Measurements from ENCODE around the gene CXCL10. TPM values are rescaled to one million over a fixed set of nuclear protein-coding genes. Genes with fewer than 3 reads are reported as not detected.

Gene CXCL10
- total RNA-seq, 3 donors from 2014 or later = 1.4 to 2.2 (median 2.1) TPM

GRCh38 chr4:75997946-75998345, 25.4 kb downstream of the CXCL10 start:
- Histone ChIP-seq H3K4me3 (no peak overlapping the region), H3K9me3 (no peaks in the 10 kb centered on the region), H3K36me3 (ENCODE audit: low read depth) (no peaks in the 10 kb centered on the region), H3K4me1 (ENCODE audit: low read depth) (peaks cover 8% of the 10 kb centered on the region)
- intact Hi-C loops (cut with DNase I, micrococcal nuclease) = loop anchor here (5.0 kb wide), 1 partner anchor 69 kb away; no protein-coding TSS in a partner anchor
- ATAC-seq = no peak
- no peak for DNase-seq
- TF ChIP-seq CTCF (IDR thresholded peaks at IDR 0.05) = no peak

GRCh38 chr4:75997081-75997480, 26.2 kb downstream of the CXCL10 start:
- intact Hi-C loops (cut with DNase I, micrococcal nuclease) = loop anchor here (5.0 kb wide), 1 partner anchor 70 kb away; no protein-coding TSS in a partner anchor

DNA sequence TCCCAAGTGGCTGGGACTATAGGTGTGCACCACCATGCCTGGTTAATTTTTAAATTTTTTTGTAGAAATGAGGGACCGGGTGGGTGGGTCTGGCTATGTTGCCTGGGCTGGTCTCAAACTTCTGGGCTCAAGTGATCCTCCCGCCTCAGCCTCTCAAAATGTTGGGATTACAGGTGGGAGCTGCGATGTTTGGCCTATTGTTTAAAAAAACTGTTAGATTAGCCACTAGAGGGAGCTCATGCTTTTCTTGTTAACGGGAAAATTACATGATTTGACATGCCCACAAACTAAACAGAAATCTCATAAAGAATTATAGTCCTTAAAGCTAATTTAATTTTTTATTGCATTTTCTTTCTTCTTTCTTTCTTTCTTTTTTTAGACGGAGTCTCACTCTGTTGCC, 27.6 kb downstream of the CXCL10 start:
- Histone ChIP-seq H3K4me1 (ENCODE audit: low read depth) (peaks cover 8% of the 10 kb centered on the region), H3K9me3 (no peaks in the 10 kb centered on the region), H3K36me3 (ENCODE audit: low read depth) (no peaks in the 10 kb centered on the region), H3K4me3 (no peak overlapping the region)
- DNase-seq (peak in 1 of 3 donors; percentile 16), ATAC-seq (peak; percentile 60)
- intact Hi-C loops (cut with DNase I, micrococcal nuclease) = loop anchor here (5.0 kb wide), 1 partner anchor 72 kb away; no protein-coding TSS in a partner anchor
- TF ChIP-seq CTCF (IDR thresholded peaks at IDR 0.05) = no peak

More at GRCh38 chr4:75997081-75997480, 26.2 kb downstream of the CXCL10 start:
- no peak for DNase-seq
- no peak overlapping the region for H3K4me3 ChIP-seq
- no peak for ATAC-seq
- no peaks in the 10 kb centered on the region for H3K9me3 ChIP-seq
- peaks cover 8% of the 10 kb centered on the region for H3K4me1 ChIP-seq (ENCODE audit: low read depth)
- no peak for TF ChIP-seq CTCF (IDR thresholded peaks at IDR 0.05)
- no peaks in the 10 kb centered on the region for H3K36me3 ChIP-seq (ENCODE audit: low read depth)

GRCh38 chr4:75992462-75992861, 30.8 kb downstream of the CXCL10 start:
- Histone ChIP-seq H3K4me1 (ENCODE audit: low read depth) (peaks cover 21% of the 10 kb centered on the region), H3K36me3 (ENCODE audit: low read depth) (no peaks in the 10 kb centered on the region), H3K9me3 (no peaks in the 10 kb centered on the region), H3K4me3 (no peak overlapping the region)
- no peak for TF ChIP-seq CTCF (IDR thresholded peaks at IDR 0.05)
- DNase-seq (no peak), ATAC-seq (no peak)
- intact Hi-C loops (cut with DNase I, micrococcal nuclease) = no loop called here

- Histone ChIP-seq H3K9me3 (no peaks in the 10 kb centered on the region), H3K4me1 (ENCODE audit: low read depth) (peaks cover 13% of the 10 kb centered on the region), H3K36me3 (ENCODE audit: low read depth) (no peaks in the 10 kb centered on the region), H3K4me3 (peak overlapping the region; percentile 87)
- no peak for DNase-seq
- TF ChIP-seq CTCF (IDR thresholded peaks at IDR 0.05) = no peak
- ATAC-seq = peak; percentile 19
- intact Hi-C loops (cut with DNase I, micrococcal nuclease) = no loop called here
These were observed 33.3 kb downstream of the CXCL10 start for GRCh38 chr4:75989846-75990528.
